ENCODE data around the gene PDSS2. TPM values are rescaled to one million over a fixed set of nuclear protein-coding genes. Genes with fewer than 3 reads are reported as not detected.

The PDSS2 gene
- total RNA-seq, 1 donor from 2014 or later: 14.9 TPM

DNA sequence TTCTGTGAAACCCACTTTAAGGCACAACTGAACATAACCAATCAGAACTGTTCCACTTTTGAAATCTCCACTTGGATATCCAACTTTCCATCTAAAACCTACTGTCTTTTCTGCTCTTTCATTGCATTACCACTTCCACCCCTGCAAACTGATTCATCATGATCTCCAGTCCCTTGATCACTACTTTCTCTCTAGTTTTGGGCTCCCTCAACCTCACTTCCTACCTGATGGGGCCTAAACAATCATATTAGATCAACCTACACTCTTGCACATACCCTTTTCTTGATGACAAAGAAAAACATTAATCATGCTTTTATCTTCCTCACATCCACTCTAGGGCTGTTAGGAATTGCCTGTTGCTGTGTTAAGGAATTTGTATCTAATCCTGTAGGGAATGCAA, 137.6 kb downstream of the PDSS2 start:
- Mint-ChIP-seq H3K27me3 (ENCODE audit: insufficient read depth, low read depth) (no peaks in the 10 kb centered on the region), H3K4me1 (no peaks in the 10 kb centered on the region), H3K36me3 (peaks cover 5% of the 10 kb centered on the region), H3K27ac (no peak overlapping the region), H3K9me3 (no peaks in the 10 kb centered on the region), H3K4me3 (no peak overlapping the region)
- Histone ChIP-seq H3F3A (ENCODE audit: low read depth) (peaks cover 3% of the 10 kb centered on the region), H3K9me3 (ENCODE audit: low read depth) (no peaks in the 10 kb centered on the region), H4K20me1 (ENCODE audit: low read depth) (no peaks in the 10 kb centered on the region), H3K4me2 (no peak overlapping the region), H3K27ac (no peak overlapping the region), H2AFZ (replicated peaks) (no peak overlapping the region), H3K9ac (no peak overlapping the region), H3K27me3 (no peaks in the 10 kb centered on the region), H3K4me1 (no peaks in the 10 kb centered on the region), H3K36me3 (no peaks in the 10 kb centered on the region), H3K79me2 (ENCODE audit: low read depth) (no peaks in the 10 kb centered on the region), H3K4me3 (no peak overlapping the region)
- TF ChIP-seq EZH2 (IDR thresholded peaks at IDR 0.05) (no peak), EZH2phosphoT487 (IDR thresholded peaks at IDR 0.05) (no peak)
- TF ChIP-seq, protein P1, sequence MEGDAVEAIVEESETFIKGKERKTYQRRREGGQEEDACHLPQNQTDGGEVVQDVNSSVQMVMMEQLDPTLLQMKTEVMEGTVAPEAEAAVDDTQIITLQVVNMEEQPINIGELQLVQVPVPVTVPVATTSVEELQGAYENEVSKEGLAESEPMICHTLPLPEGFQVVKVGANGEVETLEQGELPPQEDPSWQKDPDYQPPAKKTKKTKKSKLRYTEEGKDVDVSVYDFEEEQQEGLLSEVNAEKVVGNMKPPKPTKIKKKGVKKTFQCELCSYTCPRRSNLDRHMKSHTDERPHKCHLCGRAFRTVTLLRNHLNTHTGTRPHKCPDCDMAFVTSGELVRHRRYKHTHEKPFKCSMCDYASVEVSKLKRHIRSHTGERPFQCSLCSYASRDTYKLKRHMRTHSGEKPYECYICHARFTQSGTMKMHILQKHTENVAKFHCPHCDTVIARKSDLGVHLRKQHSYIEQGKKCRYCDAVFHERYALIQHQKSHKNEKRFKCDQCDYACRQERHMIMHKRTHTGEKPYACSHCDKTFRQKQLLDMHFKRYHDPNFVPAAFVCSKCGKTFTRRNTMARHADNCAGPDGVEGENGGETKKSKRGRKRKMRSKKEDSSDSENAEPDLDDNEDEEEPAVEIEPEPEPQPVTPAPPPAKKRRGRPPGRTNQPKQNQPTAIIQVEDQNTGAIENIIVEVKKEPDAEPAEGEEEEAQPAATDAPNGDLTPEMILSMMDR (IDR thresholded peaks at IDR 0.05): no peak
- no peak for DNase-seq (ENCODE audit: low spot score)

DNA sequence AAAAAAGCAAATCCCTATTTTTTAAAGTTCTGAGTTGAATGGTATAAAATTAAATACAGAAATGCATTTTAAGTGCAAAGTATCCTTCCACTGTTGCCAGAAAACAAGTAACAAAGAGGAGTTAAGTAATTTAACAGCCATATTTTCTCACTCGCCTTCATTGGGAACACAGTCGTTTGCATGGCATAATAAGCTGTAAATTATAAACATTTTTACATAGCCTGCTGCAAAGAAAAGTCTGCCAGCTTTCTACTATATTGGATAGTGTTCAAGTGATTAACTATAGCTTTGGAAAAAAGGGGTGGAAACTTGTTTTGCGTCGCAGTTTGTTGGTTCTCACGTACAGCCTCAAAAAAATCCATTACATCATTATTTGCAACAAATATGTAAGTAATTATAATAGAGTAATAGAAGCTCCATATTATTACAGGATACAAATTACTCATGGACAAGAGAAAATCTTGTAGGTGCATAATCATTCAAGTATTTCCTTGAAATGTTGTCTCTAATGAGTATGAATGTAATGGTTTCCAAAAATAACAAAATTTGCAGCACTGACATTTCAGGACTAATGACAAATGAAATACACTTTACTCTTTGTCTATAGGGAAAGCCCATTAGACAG, 139.3 kb downstream of the PDSS2 start:
- no peaks in the 10 kb centered on the region for H3K9me3 Mint-ChIP-seq
- H3F3A ChIP-seq (ENCODE audit: low read depth): peaks cover 7% of the 10 kb centered on the region
- H3K4me3 ChIP-seq: no peak overlapping the region
- no peak overlapping the region for H3K4me3 Mint-ChIP-seq
- H3K27me3 ChIP-seq: no peaks in the 10 kb centered on the region
- H3K36me3 ChIP-seq: no peaks in the 10 kb centered on the region
- no peak overlapping the region for H3K4me2 ChIP-seq
- DNase-seq (ENCODE audit: low spot score): no peak
- no peaks in the 10 kb centered on the region for H4K20me1 ChIP-seq (ENCODE audit: low read depth)
- H3K79me2 ChIP-seq (ENCODE audit: low read depth): no peaks in the 10 kb centered on the region
- H2AFZ ChIP-seq (replicated peaks): no peak overlapping the region
- no peaks in the 10 kb centered on the region for H3K36me3 Mint-ChIP-seq
- no peak overlapping the region for H3K27ac Mint-ChIP-seq
- no peak overlapping the region for H3K27ac ChIP-seq
- H3K4me1 ChIP-seq: peaks cover under 1% of the 10 kb centered on the region
- no peaks in the 10 kb centered on the region for H3K4me1 Mint-ChIP-seq
- H3K9ac ChIP-seq: no peak overlapping the region
- TF ChIP-seq, protein P1 (IDR thresholded peaks at IDR 0.05): no peak
- TF ChIP-seq EZH2 (IDR thresholded peaks at IDR 0.05) (no peak), EZH2phosphoT487 (IDR thresholded peaks at IDR 0.05) (no peak)
- H3K9me3 ChIP-seq (ENCODE audit: low read depth): no peaks in the 10 kb centered on the region
- H3K27me3 Mint-ChIP-seq (ENCODE audit: insufficient read depth, low read depth): no peaks in the 10 kb centered on the region

DNA sequence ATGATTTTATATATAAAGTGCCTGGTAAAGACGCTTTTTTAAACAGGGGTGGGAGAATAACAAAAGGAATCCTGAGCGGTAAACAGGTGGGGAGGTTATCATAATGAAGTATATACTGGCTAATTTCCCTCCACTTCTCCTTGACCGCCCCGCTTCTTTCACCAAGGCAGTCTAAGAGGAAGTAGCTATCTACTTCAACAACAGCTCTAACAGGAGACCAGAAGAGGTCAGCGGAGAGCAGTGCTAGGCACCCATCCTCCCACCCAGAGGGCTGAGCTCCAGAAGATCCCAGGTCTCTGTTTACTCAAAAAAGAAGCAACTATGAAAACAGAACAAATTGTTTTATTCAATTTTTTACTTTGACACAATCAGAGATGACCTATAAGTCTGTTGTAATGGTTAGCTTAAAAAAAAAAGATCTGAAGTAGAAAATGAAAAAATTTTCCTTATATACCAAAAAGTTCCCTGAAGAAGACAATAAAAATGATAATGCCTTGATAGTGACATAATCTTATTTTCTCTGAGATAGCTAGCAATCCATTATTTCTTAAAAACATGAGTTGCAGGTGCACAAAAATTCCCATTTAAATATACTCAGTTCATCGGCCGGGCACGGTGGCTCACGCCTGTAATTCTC, 141.1 kb downstream of the PDSS2 start:
- H3K27me3 ChIP-seq: no peaks in the 10 kb centered on the region
- TF ChIP-seq EZH2phosphoT487 (IDR thresholded peaks at IDR 0.05): no peak
- TF ChIP-seq, protein P1 (IDR thresholded peaks at IDR 0.05): peak; percentile 69
- H3K27ac Mint-ChIP-seq: no peak overlapping the region
- H3K9me3 ChIP-seq (ENCODE audit: low read depth): no peaks in the 10 kb centered on the region
- no peaks in the 10 kb centered on the region for H3K9me3 Mint-ChIP-seq
- H3K36me3 Mint-ChIP-seq: no peaks in the 10 kb centered on the region
- no peaks in the 10 kb centered on the region for H3K36me3 ChIP-seq
- no peak overlapping the region for H3K4me3 Mint-ChIP-seq
- no peaks in the 10 kb centered on the region for H3K4me1 Mint-ChIP-seq
- H4K20me1 ChIP-seq (ENCODE audit: low read depth): no peaks in the 10 kb centered on the region
- peak; percentile 72 for DNase-seq (ENCODE audit: low spot score)
- H3K4me1 ChIP-seq: peaks cover 6% of the 10 kb centered on the region
- H3K27me3 Mint-ChIP-seq (ENCODE audit: insufficient read depth, low read depth): no peaks in the 10 kb centered on the region
- H3F3A ChIP-seq (ENCODE audit: low read depth): peaks cover 7% of the 10 kb centered on the region
- no peak overlapping the region for H2AFZ ChIP-seq (replicated peaks)
- H3K4me2 ChIP-seq: no peak overlapping the region
- no peaks in the 10 kb centered on the region for H3K79me2 ChIP-seq (ENCODE audit: low read depth)
- H3K27ac ChIP-seq: no peak overlapping the region
- no peak overlapping the region for H3K9ac ChIP-seq
- H3K4me3 ChIP-seq: no peak overlapping the region
